IMR-90 (cell line): ENCODE data around the gene KCTD19. TPM values are rescaled to one million over a fixed set of nuclear protein-coding genes. Genes with fewer than 3 reads are reported as not detected.

Source experiments
- ATAC-seq: fragments of 200-7000 bp; cut with Tn5 transposase; 2 replicates; pipeline ENCODE4 v1.9.1; 2020; ENCODE audit warnings: low read depth, mild to moderate bottlenecking, moderate library complexity
- BruUV-seq: library from RNA; stranded (reverse); fragments of 400-500 nt; replicated peaks from 2 replicates; lab custom pipeline; 2021; lab: Mats Ljungman, UMichigan
- CTCF ChIA-PET: fragments of 300-600 bp; formaldehyde crosslinking; extraction: SDS; loops from one replicate; lab custom pipeline; 2021; ENCODE audit warnings: antibody characterized with exemption; lab: Yijun Ruan, JAX
- POLR2A ChIA-PET: fragments of 300-600 bp; sonication (Branson Sonifier 250); formaldehyde crosslinking; loops from one replicate; lab custom pipeline; 2022; ENCODE audit warnings: antibody characterized with exemption; ENCODE audit not compliant: unreplicated experiment; lab: Charles Lee
- DNase-seq: peaks from one replicate; pipeline ENCODE4 v3.0.0; 2013
- H2AFZ ChIP-seq: replicated peaks from 2 replicates; pipeline ENCODE3; 2013; ENCODE audit warnings: low read length, mild to moderate bottlenecking; ENCODE audit not compliant: poor library complexity
- H2AK5ac ChIP-seq: 2 replicates; pipeline ENCODE4 v1.6.1; 2013; ENCODE audit warnings: low read depth, low read length, inconsistent platforms
- H2AK9ac ChIP-seq: replicated peaks from 2 replicates; pipeline ENCODE3; 2013; ENCODE audit warnings: mild to moderate bottlenecking, low read depth, low read length, moderate library complexity; ENCODE audit not compliant: poor library complexity
- H2BK120ac ChIP-seq: 2 replicates; pipeline ENCODE4 v1.6.1; 2013; ENCODE audit warnings: low read depth, low read length, inconsistent platforms
- H2BK15ac ChIP-seq: 3 replicates; pipeline ENCODE4 v1.6.1; 2013; ENCODE audit warnings: low read depth, low read length, inconsistent platforms
- H2BK20ac ChIP-seq: 2 replicates; pipeline ENCODE4 v1.6.1; 2013; ENCODE audit warnings: low read depth, mild to moderate bottlenecking, inconsistent platforms, low read length, moderate library complexity
- H2BK5ac ChIP-seq: 2 replicates; pipeline ENCODE4 v1.6.1; 2013; ENCODE audit warnings: mild to moderate bottlenecking, low read depth, low read length, inconsistent platforms; ENCODE audit not compliant: poor library complexity, severe bottlenecking
- H3K14ac ChIP-seq: replicated peaks from 2 replicates; pipeline ENCODE4 v1.6.1; 2013; ENCODE audit warnings: low read depth, low read length, inconsistent platforms
- H3K18ac ChIP-seq: 2 replicates; pipeline ENCODE4 v1.6.1; 2013; ENCODE audit warnings: low read depth, low read length, control low read depth
- H3K23ac ChIP-seq: 2 replicates; pipeline ENCODE4 v1.6.1; 2013; ENCODE audit warnings: low read depth, low read length, inconsistent platforms
- H3K27ac ChIP-seq: 2 replicates; pipeline ENCODE4 v1.5.1; 2013; ENCODE audit warnings: mild to moderate bottlenecking, control low read depth, low read length; ENCODE audit not compliant: insufficient read depth
- H3K27me3 ChIP-seq: 2 replicates; pipeline ENCODE4 v1.6.1; 2013; ENCODE audit warnings: low read length; ENCODE audit not compliant: control insufficient read depth, insufficient read depth
- H3K36me3 ChIP-seq: 2 replicates; pipeline ENCODE4 v1.6.1; 2013; ENCODE audit warnings: low read length, mixed read lengths; ENCODE audit not compliant: control insufficient read depth, insufficient read depth
- H3K4ac ChIP-seq: 2 replicates; pipeline ENCODE4 v1.6.1; 2013; ENCODE audit warnings: low read depth, low read length, inconsistent platforms
- H3K4me1 ChIP-seq: 2 replicates; pipeline ENCODE4 v1.6.1; 2013; ENCODE audit warnings: low read length, mixed read lengths; ENCODE audit not compliant: control insufficient read depth, insufficient read depth
- H3K4me2 ChIP-seq: 2 replicates; pipeline ENCODE4 v1.6.1; 2013; ENCODE audit warnings: low read depth, mild to moderate bottlenecking, control low read depth, low read length, moderate library complexity
- H3K4me3 ChIP-seq: 2 replicates; pipeline ENCODE4 v1.5.1; 2013; ENCODE audit warnings: low read depth, mild to moderate bottlenecking, control low read depth, low read length, moderate library complexity; ENCODE audit not compliant: insufficient read depth
- H3K56ac ChIP-seq: 2 replicates; pipeline ENCODE4 v1.6.1; 2013; ENCODE audit warnings: low read length, inconsistent platforms; ENCODE audit not compliant: insufficient read depth; ENCODE audit errors: extremely low read depth
- H3K79me1 ChIP-seq, 2 experiments: 2 replicates each; pipeline ENCODE4 v1.6.1; 2013; ENCODE audit warnings: low read length in 2 of 2, inconsistent platforms in 1 of 2, low read depth in 1 of 2
- H3K9ac ChIP-seq: 2 replicates; pipeline ENCODE4 v1.6.1; 2013; ENCODE audit warnings: low read depth, low read length, control low read depth
- H3K9me1 ChIP-seq: 2 replicates; pipeline ENCODE4 v1.6.1; 2013; ENCODE audit warnings: low read length, inconsistent platforms; ENCODE audit not compliant: insufficient read depth
- H3K9me3 ChIP-seq: 2 replicates; pipeline ENCODE4 v1.6.1; 2013; ENCODE audit warnings: low read length; ENCODE audit not compliant: control insufficient read depth, insufficient read depth
- H4K20me1 ChIP-seq: 2 replicates; pipeline ENCODE4 v1.6.1; 2013; ENCODE audit warnings: low read length, inconsistent platforms; ENCODE audit not compliant: insufficient read depth
- H4K5ac ChIP-seq: 2 replicates; pipeline ENCODE4 v1.6.1; 2013; ENCODE audit warnings: mild to moderate bottlenecking, low read depth, low read length, control low read depth
- H4K8ac ChIP-seq, 2 experiments: 2 replicates each; pipeline ENCODE4 v1.6.1; 2013; ENCODE audit warnings: low read depth in 2 of 2, low read length in 2 of 2, control low read depth in 1 of 2, inconsistent platforms in 1 of 2
- H4K91ac ChIP-seq: 2 replicates; pipeline ENCODE4 v1.6.1; 2013; ENCODE audit warnings: low read depth, low read length, inconsistent platforms; ENCODE audit not compliant: insufficient read depth
- BHLHE40 ChIP-seq: fragments of 150-350 bp; IDR thresholded peaks from 2 replicates; pipeline ENCODE4 v1.6.1; 2016; ENCODE audit warnings: mild to moderate bottlenecking, low read depth, low read length
- CEBPB ChIP-seq: IDR thresholded peaks from 2 replicates; pipeline ENCODE4 v1.6.1; 2012; ENCODE audit warnings: low read depth, low read length, improper control_type of control experiment
- CHD1 ChIP-seq: IDR thresholded peaks from 2 replicates; pipeline ENCODE4 v1.6.1; 2012; ENCODE audit warnings: low read depth, low read length, improper control_type of control experiment
- MAFK ChIP-seq: IDR thresholded peaks from 2 replicates; pipeline ENCODE4 v1.6.1; 2012; ENCODE audit warnings: low read depth, low read length, improper control_type of control experiment
- MAZ ChIP-seq: IDR thresholded peaks from 2 replicates; pipeline ENCODE4 v1.6.1; 2012; ENCODE audit warnings: low read depth, mild to moderate bottlenecking, low read length, improper control_type of control experiment, moderate library complexity, borderline replicate concordance
- NFE2L2 ChIP-seq: fragments of 150-350 bp; IDR thresholded peaks from 2 replicates; pipeline ENCODE4 v1.6.1; 2016; ENCODE audit warnings: low read depth, mild to moderate bottlenecking, low read length
- POLR2A ChIP-seq: IDR thresholded peaks from 2 replicates; pipeline ENCODE4 v1.6.1; 2012; ENCODE audit warnings: mild to moderate bottlenecking, low read depth, low read length
- RAD21 ChIP-seq: IDR thresholded peaks from 2 replicates; pipeline ENCODE4 v1.6.1; 2012; ENCODE audit warnings: low read length, improper control_type of control experiment
- RCOR1 ChIP-seq: IDR thresholded peaks from 2 replicates; pipeline ENCODE4 v1.6.1; 2012; ENCODE audit warnings: mild to moderate bottlenecking, low read length, improper control_type of control experiment; ENCODE audit not compliant: insufficient replicate concordance
- RFX5 ChIP-seq: IDR thresholded peaks from 2 replicates; pipeline ENCODE4 v1.8.0; 2012; ENCODE audit warnings: low read depth, mild to moderate bottlenecking, low read length, moderate library complexity
- SMC3 ChIP-seq: fragments of 150-350 bp; IDR thresholded peaks from 2 replicates; pipeline ENCODE4 v1.6.1; 2016; ENCODE audit warnings: low read depth, mild to moderate bottlenecking, antibody characterized with exemption, low read length, moderate library complexity
- WGBS, 2 experiments: methylation state at CpG; one replicate each; pipeline versions ENCODE4 v1.1.5 to v1.1.7; 2013; ENCODE audit warnings: missing lambda C conversion rate in 2 of 2; ENCODE audit not compliant: insufficient read length in 1 of 2; ENCODE audit errors: extremely low coverage in 2 of 2; 5-methylcytosine and 5-hydroxymethylcytosine counted together
- dilution Hi-C: fragments of 300-500 bp; cut with HindIII; formaldehyde crosslinking; loops from one replicate; pipeline ENCODE4 v1.14.3; 2018; ENCODE audit warnings: low sequenced_read_pairs; ENCODE audit not compliant: unreplicated experiment
- in situ Hi-C: fragments of 300-500 bp; cut with MboI; formaldehyde crosslinking; loops from 3 replicates; pipeline ENCODE4 v1.14.3; 2019; ENCODE audit warnings: low sequenced_read_pairs, inconsistent platforms, mixed read lengths
- intact Hi-C: fragments of 100-400 bp; cut with micrococcal nuclease; formaldehyde crosslinking; loops from 2 replicates; pipeline ENCODE4 v1.10.0; 2022
- polyA plus RNA-seq, 3 experiments: library from polyadenylated mRNA; depleted of rRNA; stranded (reverse); fragments of >200 nt; gene quantifications; 2 replicates each; pipeline ENCODE4 v1.2.3, GENCODE V29; 2012; ENCODE audit warnings: low replicate concordance in 1 of 3
- total RNA-seq: library from RNA; depleted of rRNA; stranded (reverse); fragments of >200 nt; gene quantifications from 2 replicates; pipeline ENCODE4 v1.2.3, GENCODE V29; 2012
- TF ChIP-seq, protein P1 (sequence below): fragments of 150-350 bp; IDR thresholded peaks from 2 replicates; pipeline ENCODE4 v1.6.1; 2017; ENCODE audit warnings: mild to moderate bottlenecking, antibody characterized with exemption, low read length, low read depth
- TF ChIP-seq, protein P2 (sequence below): fragments of 150-350 bp; IDR thresholded peaks from 2 replicates; pipeline ENCODE4 v1.6.1; 2016; ENCODE audit warnings: low read depth, mild to moderate bottlenecking, low read length, moderate library complexity, borderline replicate concordance

KCTD19 gene
- total and polyA plus RNA-seq, 2 of the 4 experiments (the other 2 are of a cell fraction), result under 0.01 to 0.07 TPM

DNA sequence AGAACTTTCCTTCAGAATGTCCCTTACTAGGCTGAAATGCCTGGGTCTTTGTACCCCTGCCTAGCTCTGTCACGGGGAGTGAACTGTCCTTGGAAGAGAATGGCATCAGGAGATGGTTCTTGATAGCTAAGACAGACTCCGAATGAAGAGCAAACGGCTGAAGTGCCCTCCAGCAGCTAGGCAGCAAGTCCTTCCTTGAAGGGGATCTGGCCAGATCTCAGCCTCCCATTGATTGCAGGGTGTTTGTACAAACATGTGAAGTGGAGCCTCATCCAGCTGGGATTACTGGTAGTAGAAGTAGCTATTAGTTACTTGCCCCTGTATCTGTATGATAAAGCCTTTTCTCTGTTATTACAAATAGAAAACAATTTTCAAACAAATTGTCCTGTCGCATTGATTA, 31.0 kb upstream of the KCTD19 start:
- Histone ChIP-seq H3K4me2 (no peak overlapping the region), H3K9me1 (no peaks in the 10 kb centered on the region), H2BK20ac (no peak overlapping the region), H3K18ac (no peak overlapping the region), H2BK15ac (no peak overlapping the region), H3K4ac (no peak overlapping the region), H4K91ac (no peak overlapping the region), H3K79me1 (no peaks in the 10 kb centered on the region), H2BK5ac (no peak overlapping the region), H4K20me1 (no peaks in the 10 kb centered on the region), H3K36me3 (no peaks in the 10 kb centered on the region), H2AK5ac (no peak overlapping the region), H4K5ac (no peak overlapping the region), H2BK120ac (no peak overlapping the region), H3K9ac (no peak overlapping the region), H3K27me3 (peaks cover 31% of the 10 kb centered on the region), H2AK9ac (no peak overlapping the region), H3K4me3 (no peak overlapping the region), H3K14ac (0 out of 2 replicates have a peak overlapping the region, but pooled peaks have one; percentile 30), H2AFZ (no peak overlapping the region), H3K56ac (no peak overlapping the region), H3K4me1 (no peaks in the 10 kb centered on the region), H4K8ac (no peak overlapping the region), H3K27ac (no peak overlapping the region), H3K9me3 (no peaks in the 10 kb centered on the region), H3K23ac (no peak overlapping the region)
- 42% methylated on average over 2 of the region's 4 CpGs; no CpG with 5 or more reads in 1 of the 2 experiments for WGBS, 2 experiments
- BruUV-seq, result no TSS peak
- intact Hi-C loops, result no loop called here
- DNase-seq, result no peak
- ChIA-PET POLR2A (no interaction called here), CTCF (no interaction called here)
- TF ChIP-seq CHD1 (no peak), BHLHE40 (no peak), MAZ (no peak), SMC3 (no peak), MAFK (no peak), NFE2L2 (no peak), CEBPB (no peak), POLR2A (no peak), RAD21 (no peak), RFX5 (no peak), RCOR1 (no peak)
- TF ChIP-seq, protein P1, sequence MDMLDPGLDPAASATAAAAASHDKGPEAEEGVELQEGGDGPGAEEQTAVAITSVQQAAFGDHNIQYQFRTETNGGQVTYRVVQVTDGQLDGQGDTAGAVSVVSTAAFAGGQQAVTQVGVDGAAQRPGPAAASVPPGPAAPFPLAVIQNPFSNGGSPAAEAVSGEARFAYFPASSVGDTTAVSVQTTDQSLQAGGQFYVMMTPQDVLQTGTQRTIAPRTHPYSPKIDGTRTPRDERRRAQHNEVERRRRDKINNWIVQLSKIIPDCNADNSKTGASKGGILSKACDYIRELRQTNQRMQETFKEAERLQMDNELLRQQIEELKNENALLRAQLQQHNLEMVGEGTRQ, result no peak
- TF ChIP-seq, protein P2, sequence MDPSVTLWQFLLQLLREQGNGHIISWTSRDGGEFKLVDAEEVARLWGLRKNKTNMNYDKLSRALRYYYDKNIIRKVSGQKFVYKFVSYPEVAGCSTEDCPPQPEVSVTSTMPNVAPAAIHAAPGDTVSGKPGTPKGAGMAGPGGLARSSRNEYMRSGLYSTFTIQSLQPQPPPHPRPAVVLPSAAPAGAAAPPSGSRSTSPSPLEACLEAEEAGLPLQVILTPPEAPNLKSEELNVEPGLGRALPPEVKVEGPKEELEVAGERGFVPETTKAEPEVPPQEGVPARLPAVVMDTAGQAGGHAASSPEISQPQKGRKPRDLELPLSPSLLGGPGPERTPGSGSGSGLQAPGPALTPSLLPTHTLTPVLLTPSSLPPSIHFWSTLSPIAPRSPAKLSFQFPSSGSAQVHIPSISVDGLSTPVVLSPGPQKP, result no peak
- in situ Hi-C loops, result no loop called here
- dilution Hi-C loops, result no loop called here
- ATAC-seq, result no peak
